ENCODE measurements around the gene DSTN.

- TF ChIP-seq POLR2A (IDR thresholded peaks at IDR 0.05) (no peak), CTCF (IDR thresholded peaks at IDR 0.05) (no peak), EP300 (IDR thresholded peaks at IDR 0.05) (no peak)
These were observed 35.3 kb downstream of the DSTN start for GRCh38 chr20:17605131-17605660.

Data from tibial nerve (tissue), 4 donors.